ENCODE measurements around the gene PIAS3. TPM values are rescaled to one million over a fixed set of nuclear protein-coding genes. Genes with fewer than 3 reads are reported as not detected.

The PIAS3 gene
- total and polyA plus RNA-seq, 10 of the 15 experiments (the other 5 are each of a cell fraction or from before 2014, with no cell fraction given), result 0.85 to 14.9 (median 10.6) TPM

Small RNAs within 50 kb of the gene (microRNA-seq; reads per million reads assigned to microRNA genes)
- gene MIR6736, result not detected

Small RNAs within 50 kb of the gene (small RNA-seq; reads per million reads assigned to genes)
- not detected for gene MIR6736

Other genes with a start within 250 kb of the PIAS3 start
Only the 7 nearest of the 14 such genes appear.
- gene RNF115, start 35.0 kb downstream of the PIAS3 start, total RNA-seq (2014; rRNA removed), result 13.0 and 13.8 TPM in 2 replicates
- gene RNF115, start 35.0 kb downstream of the PIAS3 start, total RNA-seq (2014; rRNA removed; fragmentation: Illumina TruSeq; extraction: Trizol), result 15.3 and 16.3 TPM in 2 replicates
- 11.6 and 12.8 TPM in 2 replicates for gene RNF115, start 35.0 kb downstream of the PIAS3 start, total RNA-seq (2021)
- gene RNF115, start 35.0 kb downstream of the PIAS3 start, polyA plus RNA-seq (2011; rRNA removed), result 22.0 and 24.8 TPM in 2 replicates
- gene RNF115, start 35.0 kb downstream of the PIAS3 start, polyA plus RNA-seq (2014; fragmentation: Illumina TruSeq; extraction: Trizol), result 15.5 and 18.3 TPM in 2 replicates
- 1 to 10 TPM; 3.4 to 5.4 TPM for gene RNF115, start 35.0 kb downstream of the PIAS3 start, polyA plus RNA-seq (2014; fragmentation: Nextera tagmentation; extraction: Ambion mirVana)
- gene RNF115, start 35.0 kb downstream of the PIAS3 start, polyA plus RNA-seq (2014; rRNA removed), result 10.3 and 11.0 TPM in 2 replicates
- gene RNF115, start 35.0 kb downstream of the PIAS3 start, polyA plus RNA-seq (2016; fragmentation: Nextera tagmentation; extraction: Ambion mirVana), result 10 to 100 TPM; 12.5 to 12.9 TPM
- gene POLR3C, start 34.9 kb downstream of the PIAS3 start, total RNA-seq (2014; rRNA removed), result 30.8 and 32.0 TPM in 2 replicates
- 34.8 and 35.1 TPM in 2 replicates for gene POLR3C, start 34.9 kb downstream of the PIAS3 start, total RNA-seq (2014; rRNA removed; fragmentation: Illumina TruSeq; extraction: Trizol)
- 32.9 and 34.5 TPM in 2 replicates for gene POLR3C, start 34.9 kb downstream of the PIAS3 start, total RNA-seq (2021)
- gene POLR3C, start 34.9 kb downstream of the PIAS3 start, polyA plus RNA-seq (2011; rRNA removed), result 40.4 and 41.3 TPM in 2 replicates
- 40.9 and 45.7 TPM in 2 replicates for gene POLR3C, start 34.9 kb downstream of the PIAS3 start, polyA plus RNA-seq (2014; fragmentation: Illumina TruSeq; extraction: Trizol)
- gene POLR3C, start 34.9 kb downstream of the PIAS3 start, polyA plus RNA-seq (2014; fragmentation: Nextera tagmentation; extraction: Ambion mirVana), result 10 to 100 TPM; 13.0 to 21.1 TPM
- 29.7 and 31.1 TPM in 2 replicates for gene POLR3C, start 34.9 kb downstream of the PIAS3 start, polyA plus RNA-seq (2014; rRNA removed)
- gene POLR3C, start 34.9 kb downstream of the PIAS3 start, polyA plus RNA-seq (2016; fragmentation: Nextera tagmentation; extraction: Ambion mirVana), result 10 to 100 TPM; 44.0 to 44.8 TPM
- gene NUDT17, start 13.5 kb downstream of the PIAS3 start, total RNA-seq (2014; rRNA removed), result 3.8 and 5.1 TPM in 2 replicates
- 2.8 and 2.9 TPM in 2 replicates for gene NUDT17, start 13.5 kb downstream of the PIAS3 start, total RNA-seq (2014; rRNA removed; fragmentation: Illumina TruSeq; extraction: Trizol)
- gene NUDT17, start 13.5 kb downstream of the PIAS3 start, total RNA-seq (2021), result 3.1 and 4.3 TPM in 2 replicates
- 3.0 and 4.4 TPM in 2 replicates for gene NUDT17, start 13.5 kb downstream of the PIAS3 start, polyA plus RNA-seq (2011; rRNA removed)
- 3.3 and 4.4 TPM in 2 replicates for gene NUDT17, start 13.5 kb downstream of the PIAS3 start, polyA plus RNA-seq (2014; fragmentation: Illumina TruSeq; extraction: Trizol)
- gene NUDT17, start 13.5 kb downstream of the PIAS3 start, polyA plus RNA-seq (2014; fragmentation: Nextera tagmentation; extraction: Ambion mirVana), result 1 to 10 TPM; 1.2 to 2.6 TPM
- gene NUDT17, start 13.5 kb downstream of the PIAS3 start, polyA plus RNA-seq (2014; rRNA removed), result 4.7 and 6.3 TPM in 2 replicates
- 1 to 10 TPM; 3.2 to 4.1 TPM for gene NUDT17, start 13.5 kb downstream of the PIAS3 start, polyA plus RNA-seq (2016; fragmentation: Nextera tagmentation; extraction: Ambion mirVana)
- not detected in 2 replicates for gene ANKRD35, start 26.8 kb upstream of the PIAS3 start, total RNA-seq (2014; rRNA removed)
- gene ANKRD35, start 26.8 kb upstream of the PIAS3 start, total RNA-seq (2014; rRNA removed; fragmentation: Illumina TruSeq; extraction: Trizol), result not detected in 2 replicates
- 0.08 TPM in 1 of 2 replicates, not detected in the other for gene ANKRD35, start 26.8 kb upstream of the PIAS3 start, total RNA-seq (2021)
- gene ANKRD35, start 26.8 kb upstream of the PIAS3 start, polyA plus RNA-seq (2011; rRNA removed), result 0.01 TPM in 1 of 2 replicates, not detected in the other
- not detected in 2 replicates for gene ANKRD35, start 26.8 kb upstream of the PIAS3 start, polyA plus RNA-seq (2014; fragmentation: Illumina TruSeq; extraction: Trizol)
- gene ANKRD35, start 26.8 kb upstream of the PIAS3 start, polyA plus RNA-seq (2014; fragmentation: Nextera tagmentation; extraction: Ambion mirVana), result not detected
- gene ANKRD35, start 26.8 kb upstream of the PIAS3 start, polyA plus RNA-seq (2014; rRNA removed), result not detected in 2 replicates
- not detected for gene ANKRD35, start 26.8 kb upstream of the PIAS3 start, polyA plus RNA-seq (2016; fragmentation: Nextera tagmentation; extraction: Ambion mirVana)
- 0.22 and 0.51 TPM in 2 replicates for gene ITGA10, start 51.0 kb upstream of the PIAS3 start, total RNA-seq (2014; rRNA removed)
- gene ITGA10, start 51.0 kb upstream of the PIAS3 start, total RNA-seq (2014; rRNA removed; fragmentation: Illumina TruSeq; extraction: Trizol), result 0.18 and 0.28 TPM in 2 replicates
- 0.49 and 0.53 TPM in 2 replicates for gene ITGA10, start 51.0 kb upstream of the PIAS3 start, total RNA-seq (2021)
- gene ITGA10, start 51.0 kb upstream of the PIAS3 start, polyA plus RNA-seq (2011; rRNA removed), result 0.30 and 0.46 TPM in 2 replicates
- 0.16 and 0.43 TPM in 2 replicates for gene ITGA10, start 51.0 kb upstream of the PIAS3 start, polyA plus RNA-seq (2014; fragmentation: Illumina TruSeq; extraction: Trizol)
- gene ITGA10, start 51.0 kb upstream of the PIAS3 start, polyA plus RNA-seq (2014; fragmentation: Nextera tagmentation; extraction: Ambion mirVana), result under 1 TPM; 0.02 to 0.16 TPM
- 0.46 and 0.78 TPM in 2 replicates for gene ITGA10, start 51.0 kb upstream of the PIAS3 start, polyA plus RNA-seq (2014; rRNA removed)
- under 1 TPM; 0.36 to 0.39 TPM for gene ITGA10, start 51.0 kb upstream of the PIAS3 start, polyA plus RNA-seq (2016; fragmentation: Nextera tagmentation; extraction: Ambion mirVana)
- gene PEX11B, start 59.6 kb upstream of the PIAS3 start, total RNA-seq (2014; rRNA removed), result 26.7 and 30.9 TPM in 2 replicates
- 24.9 TPM in 2 replicates for gene PEX11B, start 59.6 kb upstream of the PIAS3 start, total RNA-seq (2014; rRNA removed; fragmentation: Illumina TruSeq; extraction: Trizol)
- gene PEX11B, start 59.6 kb upstream of the PIAS3 start, total RNA-seq (2021), result 31.1 and 33.2 TPM in 2 replicates
- 129 and 132 TPM in 2 replicates for gene PEX11B, start 59.6 kb upstream of the PIAS3 start, polyA plus RNA-seq (2011; rRNA removed)
- gene PEX11B, start 59.6 kb upstream of the PIAS3 start, polyA plus RNA-seq (2014; fragmentation: Illumina TruSeq; extraction: Trizol), result 36.6 and 42.2 TPM in 2 replicates
- gene PEX11B, start 59.6 kb upstream of the PIAS3 start, polyA plus RNA-seq (2014; fragmentation: Nextera tagmentation; extraction: Ambion mirVana), result 10 to 100 TPM; 44.8 to 69.4 TPM
- gene PEX11B, start 59.6 kb upstream of the PIAS3 start, polyA plus RNA-seq (2014; rRNA removed), result 27.6 and 30.9 TPM in 2 replicates
- gene PEX11B, start 59.6 kb upstream of the PIAS3 start, polyA plus RNA-seq (2016; fragmentation: Nextera tagmentation; extraction: Ambion mirVana), result 10 to 100 TPM; 48.0 to 52.9 TPM
- gene RBM8A, start 68.4 kb upstream of the PIAS3 start, total RNA-seq (2014; rRNA removed), result 110 and 125 TPM in 2 replicates
- gene RBM8A, start 68.4 kb upstream of the PIAS3 start, total RNA-seq (2014; rRNA removed; fragmentation: Illumina TruSeq; extraction: Trizol), result 200 and 230 TPM in 2 replicates
- 176 and 180 TPM in 2 replicates for gene RBM8A, start 68.4 kb upstream of the PIAS3 start, total RNA-seq (2021)
- gene RBM8A, start 68.4 kb upstream of the PIAS3 start, polyA plus RNA-seq (2011; rRNA removed), result 235 and 289 TPM in 2 replicates
- 191 and 262 TPM in 2 replicates for gene RBM8A, start 68.4 kb upstream of the PIAS3 start, polyA plus RNA-seq (2014; fragmentation: Illumina TruSeq; extraction: Trizol)
- gene RBM8A, start 68.4 kb upstream of the PIAS3 start, polyA plus RNA-seq (2014; fragmentation: Nextera tagmentation; extraction: Ambion mirVana), result 1,000 to 10,000 TPM in 1 of 2 experiments, 100 to 1,000 TPM in 1; 665 to 1,248 TPM
- gene RBM8A, start 68.4 kb upstream of the PIAS3 start, polyA plus RNA-seq (2014; rRNA removed), result 178 and 198 TPM in 2 replicates
- gene RBM8A, start 68.4 kb upstream of the PIAS3 start, polyA plus RNA-seq (2016; fragmentation: Nextera tagmentation; extraction: Ambion mirVana), result 100 to 1,000 TPM; 401 to 406 TPM